GM19468 (cell line): ENCODE data around the gene PITPNM2.
"Not testable (repeated sequence)": the region's sequence is repeated elsewhere in the genome, so short reads cannot be mapped to it uniquely, and the experiment has no call there.

ENCODE experiments used
- ATAC-seq: cut with Tn5 transposase; IDR thresholded peaks from one replicate; pipeline ENCODE4 v1.9.1; 2021; ENCODE audit warnings: mild to moderate bottlenecking, moderate library complexity, moderate number of reproducible peaks; ENCODE audit not compliant: unreplicated experiment; ENCODE audit errors: extremely low read depth

Gene PITPNM2

GRCh38 chr12:123126294-123127181 lies 24.4 kb downstream of the PITPNM2 start:
- ATAC-seq: no peak

DNA sequence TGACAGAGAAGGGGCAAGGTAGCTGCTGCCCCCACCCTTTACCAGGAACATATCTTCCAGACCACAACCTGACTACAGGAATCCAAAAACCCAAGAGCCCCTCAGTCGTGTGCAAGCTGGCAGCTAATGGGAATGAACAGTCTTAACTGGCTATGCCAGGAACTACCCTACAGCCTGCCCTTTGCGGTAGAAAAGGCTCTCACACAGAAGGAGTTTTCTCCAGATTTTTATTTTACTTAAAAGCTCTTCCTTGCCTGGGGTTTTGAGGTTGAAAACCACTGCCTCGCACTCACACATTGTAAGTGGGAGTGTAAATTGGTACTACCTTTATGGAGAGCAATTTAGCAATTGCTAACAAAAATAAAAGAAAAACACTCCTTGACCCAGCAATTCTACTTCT lies 28.3 kb downstream of the PITPNM2 start:
- no peak for ATAC-seq

GRCh38 chr12:123121670-123122069 lies 29.2 kb downstream of the PITPNM2 start:
- ATAC-seq: no peak

DNA sequence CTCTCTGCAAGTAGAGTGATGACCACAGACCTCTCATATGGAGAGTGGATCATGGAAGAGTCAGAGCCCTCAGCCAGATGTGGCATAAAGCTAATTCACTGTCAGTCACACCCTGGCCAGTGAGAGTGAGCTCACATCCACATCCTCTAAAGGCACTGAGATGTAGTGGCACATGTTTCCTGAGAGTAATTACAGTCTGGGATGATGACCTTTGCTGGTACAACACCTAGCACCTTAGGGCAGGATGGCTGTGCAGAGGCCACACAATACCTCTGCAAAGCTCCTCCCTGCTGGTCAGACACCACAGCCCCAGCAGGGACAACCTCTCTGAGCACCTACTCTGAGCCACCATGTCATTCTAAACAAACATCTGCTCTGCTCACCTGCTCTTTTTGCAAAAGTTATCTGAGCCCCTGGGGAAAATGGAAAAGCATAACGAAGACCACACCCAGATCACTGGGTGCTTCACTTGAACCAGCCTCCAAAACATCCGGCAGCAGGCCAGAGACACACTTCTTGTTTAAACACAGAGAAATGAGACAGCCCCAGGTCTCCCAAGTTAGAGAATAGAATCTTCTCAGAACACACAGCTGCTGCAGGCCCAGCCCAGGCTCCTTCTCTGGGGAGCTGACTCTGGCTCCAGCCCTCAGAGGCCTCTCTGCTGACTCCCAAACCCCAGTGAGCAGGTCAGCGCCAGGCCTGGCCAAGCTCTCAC lies 30.3 kb downstream of the PITPNM2 start:
- ATAC-seq: no peak

GRCh38 chr12:123119808-123120207 lies 31.1 kb downstream of the PITPNM2 start:
- ATAC-seq: no peak

DNA sequence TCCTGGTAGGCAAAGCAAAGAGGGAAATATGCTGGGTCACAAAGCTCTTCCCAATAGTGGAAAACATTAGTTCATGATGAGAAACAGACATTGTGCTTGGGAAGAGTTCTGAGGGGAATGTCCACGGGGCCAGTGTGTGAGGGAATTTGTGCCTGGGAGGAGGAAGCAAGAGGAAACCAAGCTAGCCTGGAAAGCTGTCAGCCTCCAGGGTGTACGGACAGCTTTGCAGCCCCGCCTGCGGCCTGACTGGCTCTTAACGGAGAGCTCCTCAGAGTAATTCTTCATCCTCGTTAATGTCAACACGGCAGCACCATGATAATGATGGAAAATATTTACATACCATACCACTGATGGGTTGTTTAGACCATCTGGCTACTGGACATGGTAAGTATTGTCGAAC lies 32.4 kb downstream of the PITPNM2 start:
- ATAC-seq: no peak

GRCh38 chr12:123115409-123116121 lies 35.3 kb downstream of the PITPNM2 start:
- no peak for ATAC-seq

- ATAC-seq: no peak
These were observed 36.4 kb downstream of the PITPNM2 start for GRCh38 chr12:123114304-123115083.

GRCh38 chr12:123113026-123113425 lies 37.9 kb downstream of the PITPNM2 start:
- no peak for ATAC-seq

DNA sequence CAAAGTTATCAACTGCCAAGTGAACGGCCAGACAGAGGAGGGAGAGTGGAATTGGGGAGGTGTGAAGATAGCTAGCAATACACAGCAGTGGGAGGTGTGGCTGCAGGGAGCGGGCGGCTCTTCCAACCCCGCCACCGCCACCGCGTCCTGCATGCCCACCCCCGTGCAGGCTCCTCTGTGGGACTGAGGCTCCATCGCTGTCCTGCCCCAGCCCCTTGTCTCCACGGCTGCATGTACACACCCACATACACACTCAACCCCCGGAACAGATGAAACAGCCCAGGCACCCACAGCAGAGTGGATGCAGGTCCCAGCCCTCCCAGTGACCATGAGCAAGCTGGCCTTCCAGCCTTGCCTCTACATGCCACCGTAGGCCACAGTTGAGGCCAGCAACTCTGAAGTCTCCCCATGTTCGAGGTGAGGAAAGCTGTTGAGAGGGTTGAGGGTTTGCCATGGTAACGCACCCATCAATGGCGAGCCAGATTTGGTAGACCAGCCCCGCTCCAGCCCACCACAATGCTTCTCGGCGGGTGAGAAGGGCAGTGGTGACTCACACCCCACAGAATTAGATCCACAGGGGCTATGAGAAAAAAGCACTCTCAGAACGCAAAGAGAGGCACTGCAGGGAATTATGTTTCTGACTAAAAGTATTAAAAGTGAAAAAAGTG lies 39.3 kb downstream of the PITPNM2 start:
- ATAC-seq: no peak

- no peak for ATAC-seq
These were observed 41.5 kb downstream of the PITPNM2 start for GRCh38 chr12:123109319-123109772.

DNA sequence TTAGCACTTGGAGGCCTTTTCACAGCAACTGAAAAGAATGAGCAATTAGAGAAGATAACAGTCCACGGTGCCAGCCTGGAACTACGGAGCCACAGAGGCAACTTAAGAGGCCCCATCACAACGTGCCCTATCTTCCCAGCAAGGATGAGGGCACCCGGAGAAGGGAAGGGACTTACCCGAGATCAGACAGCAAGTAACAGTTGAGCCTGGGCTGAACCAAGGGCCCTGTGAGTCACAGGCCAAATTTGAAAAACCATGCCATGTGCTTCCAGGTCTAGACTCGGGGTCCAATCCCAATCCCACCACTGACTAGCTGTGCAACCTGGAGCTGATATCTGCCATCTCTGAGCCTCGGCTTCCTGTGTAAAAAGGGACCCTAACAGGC lies 42.2 kb downstream of the PITPNM2 start:
- ATAC-seq: no peak

- ATAC-seq: no peak
These were observed 42.8 kb downstream of the PITPNM2 start for GRCh38 chr12:123107926-123108681.

GRCh38 chr12:123106640-123107359 lies 44.1 kb downstream of the PITPNM2 start:
- no peak for ATAC-seq

GRCh38 chr12:123105211-123105826 lies 45.6 kb downstream of the PITPNM2 start:
- no peak for ATAC-seq

DNA sequence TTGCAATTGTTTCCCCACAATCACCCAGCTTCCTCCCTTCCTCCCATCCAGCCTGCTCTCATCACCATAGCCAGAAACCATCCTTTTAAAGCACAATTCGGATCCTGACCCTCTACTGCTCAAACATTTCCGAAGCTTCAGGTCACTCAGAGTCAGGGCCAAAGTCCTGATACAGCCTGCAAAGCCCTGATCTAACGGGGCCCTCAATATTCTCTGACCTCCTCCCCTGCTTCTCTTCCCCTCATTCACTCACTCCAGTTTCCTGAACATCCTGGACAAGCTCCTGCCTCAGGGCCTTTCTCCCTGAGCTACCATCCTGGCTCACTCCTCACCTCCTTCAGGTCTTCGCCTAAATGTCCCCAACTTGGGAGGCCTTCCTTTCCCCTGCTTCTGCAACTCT lies 46.1 kb downstream of the PITPNM2 start:
- no peak for ATAC-seq

DNA sequence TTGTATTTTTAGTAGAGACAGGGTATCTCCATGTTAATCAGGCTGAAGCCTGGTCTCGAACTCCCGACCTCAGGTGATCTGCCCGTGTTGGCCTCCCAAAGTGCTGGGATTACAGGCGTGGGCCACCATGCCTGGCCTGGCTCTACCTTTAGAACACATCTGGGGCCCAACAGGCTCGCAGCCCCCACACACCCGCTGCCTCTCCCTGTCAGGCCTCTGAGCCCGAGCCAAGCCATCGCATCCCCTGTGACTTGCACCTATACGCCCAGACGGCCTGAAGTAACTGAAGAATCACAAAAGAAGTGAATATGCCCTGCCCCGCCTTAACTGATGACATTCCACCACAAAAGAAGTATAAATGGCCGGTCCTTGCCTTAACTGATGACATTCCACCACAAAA lies 46.8 kb downstream of the PITPNM2 start:
- not testable (repeated sequence) for ATAC-seq
